PC-9 (cell line): ENCODE data around the gene TSPAN18. TPM values are rescaled to one million over a fixed set of nuclear protein-coding genes. Genes with fewer than 3 reads are reported as not detected.

Source experiments
- BruUV-seq: library from RNA; stranded (reverse); fragments of 400-500 nt; replicated peaks from 2 replicates; lab custom pipeline; 2021; lab: Mats Ljungman, UMichigan
- CTCF ChIA-PET: fragments of 300-600 bp; sonication (Branson Sonifier 250); formaldehyde crosslinking; loops from one replicate; lab custom pipeline; 2022; ENCODE audit warnings: antibody characterized with exemption; lab: Charles Lee
- POLR2A ChIA-PET: fragments of 300-600 bp; sonication (Branson Sonifier 250); formaldehyde crosslinking; loops from one replicate; lab custom pipeline; 2022; ENCODE audit warnings: antibody characterized with exemption; ENCODE audit not compliant: unreplicated experiment; lab: Charles Lee
- DNase-seq, 2 experiments: peaks; one replicate each; pipeline versions ENCODE4 v3.0.0 to v3.0.0-alpha.2; 2015 to 2022; ENCODE audit warnings: mixed read lengths in 1 of 2
- H2AFZ ChIP-seq: fragments of 200-600 bp; sonication (generic); 2 replicates; pipeline ENCODE4 v1.8.1; 2017; ENCODE audit warnings: antibody characterized with exemption
- H3F3A ChIP-seq: fragments of 200-600 bp; sonication (generic); 2 replicates; pipeline ENCODE4 v1.8.1; 2017; ENCODE audit warnings: antibody characterized with exemption, mild to moderate bottlenecking, low read depth; ENCODE audit not compliant: insufficient read depth
- H3K27ac ChIP-seq: fragments of 200-600 bp; sonication (generic); 2 replicates; pipeline ENCODE4 v1.6.1; 2016; ENCODE audit warnings: mixed run types
- H3K27me3 ChIP-seq: fragments of 200-600 bp; sonication (generic); 2 replicates; pipeline ENCODE4 v1.6.1; 2016; ENCODE audit warnings: low read depth, mixed run types; ENCODE audit not compliant: insufficient read depth
- H3K36me3 ChIP-seq: fragments of 200-600 bp; sonication (generic); 2 replicates; pipeline ENCODE4 v1.6.1; 2016; ENCODE audit warnings: low read depth, mixed run types
- H3K4me1 ChIP-seq: fragments of 200-600 bp; sonication (generic); replicated peaks from 2 replicates; pipeline ENCODE4 v1.6.1; 2016; ENCODE audit warnings: mixed run types; ENCODE audit not compliant: insufficient read depth
- H3K4me2 ChIP-seq: fragments of 200-600 bp; sonication (generic); 2 replicates; pipeline ENCODE4 v1.6.1; 2017; ENCODE audit warnings: mixed run types
- H3K4me3 ChIP-seq: fragments of 200-600 bp; sonication (generic); 2 replicates; pipeline ENCODE4 v1.6.1; 2016; ENCODE audit warnings: mixed run types
- H3K79me2 ChIP-seq: fragments of 200-600 bp; sonication (generic); 2 replicates; pipeline ENCODE4 v1.6.1; 2017; ENCODE audit warnings: low read depth, mixed run types
- H3K9me2 ChIP-seq: fragments of 200-600 bp; sonication (generic); 2 replicates; pipeline ENCODE4 v1.8.1; 2017; ENCODE audit warnings: mild to moderate bottlenecking; ENCODE audit not compliant: insufficient read depth
- H3K9me3 ChIP-seq: fragments of 200-600 bp; sonication (generic); 2 replicates; pipeline ENCODE4 v1.8.1; 2016; ENCODE audit warnings: low read depth; ENCODE audit not compliant: insufficient read depth
- H4K20me1 ChIP-seq: fragments of 200-600 bp; sonication (generic); 2 replicates; pipeline ENCODE4 v1.8.1; 2017; ENCODE audit not compliant: insufficient read depth
- EZH2 ChIP-seq: fragments of 200-600 bp; sonication (generic); IDR thresholded peaks from 2 replicates; pipeline ENCODE4 v1.8.0; 2017; ENCODE audit warnings: antibody characterized with exemption, low read depth
- intact Hi-C: fragments of 100-400 bp; cut with micrococcal nuclease; formaldehyde crosslinking; loops from one replicate; pipeline ENCODE4 v1.10.0; 2022; ENCODE audit not compliant: unreplicated experiment
- total RNA-seq: library from RNA; stranded (reverse); gene quantifications from 2 replicates; pipeline ENCODE4 v1.2.3, GENCODE V29; 2021
- TF ChIP-seq, protein P1 (sequence below): fragments of 200-600 bp; sonication (generic); conservative IDR thresholded peaks from 2 replicates; pipeline ENCODE4 v1.6.1; 2017; ENCODE audit warnings: mixed run types, antibody characterized with exemption, mild to moderate bottlenecking, moderate library complexity

Gene TSPAN18
- total RNA-seq, 1 experiment from 2014 or later, result not detected

DNA sequence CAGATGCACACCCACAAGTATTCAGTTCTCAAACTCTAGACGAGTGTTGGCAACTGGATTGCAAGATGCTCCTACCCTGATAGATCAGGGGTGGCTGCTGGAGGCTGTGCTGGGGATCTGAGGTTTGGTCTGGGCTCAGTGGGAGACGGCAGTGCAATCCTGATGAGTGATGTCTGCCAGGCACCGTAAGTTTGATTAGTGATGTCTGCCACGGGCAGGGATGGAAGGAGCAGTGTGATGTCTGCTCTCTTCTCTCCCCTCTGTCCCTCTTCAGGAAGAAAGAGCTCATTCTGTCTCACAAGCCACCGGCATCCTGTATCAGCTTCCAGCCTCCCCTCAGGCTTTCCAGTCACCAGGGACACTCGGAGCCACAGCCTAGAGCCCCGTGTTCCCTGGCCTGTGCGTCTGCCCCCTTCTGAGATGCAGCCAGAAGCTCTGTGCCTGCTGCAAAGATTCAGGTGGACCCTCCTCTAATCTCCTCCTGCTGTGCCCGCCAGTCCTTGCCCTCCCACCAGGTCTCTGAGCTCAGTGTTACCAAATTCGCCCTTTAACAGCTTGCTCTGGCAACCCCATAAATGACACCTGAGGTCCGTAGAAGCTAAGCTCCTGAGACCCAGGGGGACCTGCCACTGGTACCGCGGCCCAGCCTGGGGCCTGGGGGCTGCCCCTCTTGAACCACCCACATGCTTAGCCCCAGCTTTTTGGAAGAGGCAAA lies 204.0 kb downstream of the TSPAN18 start:
- BruUV-seq, result no TSS peak
- Histone ChIP-seq H4K20me1 (no peaks in the 10 kb centered on the region), H3K4me1 (no peaks in the 10 kb centered on the region), H3K36me3 (no peaks in the 10 kb centered on the region), H3K27ac (no peak overlapping the region), H3K4me3 (no peak overlapping the region), H3K9me2 (no peaks in the 10 kb centered on the region), H3K4me2 (no peak overlapping the region), H3F3A (no peaks in the 10 kb centered on the region), H3K9me3 (no peaks in the 10 kb centered on the region), H2AFZ (no peak overlapping the region), H3K79me2 (no peaks in the 10 kb centered on the region), H3K27me3 (peaks cover 49% of the 10 kb centered on the region)
- DNase-seq, result no peak
- POLR2A ChIA-PET, result interaction anchor here (0.6 kb wide), 1 partner anchor 19 kb away, joined by 3 read pairs; no protein-coding TSS in a partner anchor
- TF ChIP-seq, protein P1, sequence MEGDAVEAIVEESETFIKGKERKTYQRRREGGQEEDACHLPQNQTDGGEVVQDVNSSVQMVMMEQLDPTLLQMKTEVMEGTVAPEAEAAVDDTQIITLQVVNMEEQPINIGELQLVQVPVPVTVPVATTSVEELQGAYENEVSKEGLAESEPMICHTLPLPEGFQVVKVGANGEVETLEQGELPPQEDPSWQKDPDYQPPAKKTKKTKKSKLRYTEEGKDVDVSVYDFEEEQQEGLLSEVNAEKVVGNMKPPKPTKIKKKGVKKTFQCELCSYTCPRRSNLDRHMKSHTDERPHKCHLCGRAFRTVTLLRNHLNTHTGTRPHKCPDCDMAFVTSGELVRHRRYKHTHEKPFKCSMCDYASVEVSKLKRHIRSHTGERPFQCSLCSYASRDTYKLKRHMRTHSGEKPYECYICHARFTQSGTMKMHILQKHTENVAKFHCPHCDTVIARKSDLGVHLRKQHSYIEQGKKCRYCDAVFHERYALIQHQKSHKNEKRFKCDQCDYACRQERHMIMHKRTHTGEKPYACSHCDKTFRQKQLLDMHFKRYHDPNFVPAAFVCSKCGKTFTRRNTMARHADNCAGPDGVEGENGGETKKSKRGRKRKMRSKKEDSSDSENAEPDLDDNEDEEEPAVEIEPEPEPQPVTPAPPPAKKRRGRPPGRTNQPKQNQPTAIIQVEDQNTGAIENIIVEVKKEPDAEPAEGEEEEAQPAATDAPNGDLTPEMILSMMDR, result no peak
- no peak for TF ChIP-seq EZH2
- CTCF ChIA-PET, result interaction anchor here (0.6 to 0.9 kb wide), 2 partner anchors 166 to 173 kb away, joined by 3 read pairs; no protein-coding TSS in a partner anchor
- intact Hi-C loops, result no loop called here

DNA sequence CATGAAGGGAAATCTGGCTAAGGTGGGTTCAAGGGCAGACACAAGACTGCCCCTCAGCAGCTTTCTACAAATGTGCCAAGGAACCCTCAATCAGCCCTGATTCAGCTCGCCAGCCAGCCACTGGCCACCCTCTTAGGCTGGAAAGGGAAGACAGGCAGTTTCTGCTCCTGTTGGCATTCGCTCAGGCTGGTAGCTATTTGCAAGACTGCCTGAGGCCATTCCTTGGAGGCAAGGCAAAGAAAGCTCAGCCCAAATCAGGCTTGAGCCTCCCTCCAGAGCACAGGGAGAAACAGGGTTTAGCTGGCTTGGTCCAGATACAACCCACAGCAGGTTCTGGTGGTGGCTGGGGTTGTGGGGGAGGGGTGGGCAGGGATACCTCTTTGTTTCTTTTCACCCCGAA lies 204.7 kb downstream of the TSPAN18 start:
- Histone ChIP-seq H4K20me1 (no peaks in the 10 kb centered on the region), H3K27me3 (peaks cover 49% of the 10 kb centered on the region), H3K4me2 (no peak overlapping the region), H3K9me3 (no peaks in the 10 kb centered on the region), H3K4me3 (no peak overlapping the region), H3K27ac (no peak overlapping the region), H3K36me3 (no peaks in the 10 kb centered on the region), H2AFZ (no peak overlapping the region), H3K4me1 (no peaks in the 10 kb centered on the region), H3K79me2 (no peaks in the 10 kb centered on the region), H3F3A (no peaks in the 10 kb centered on the region), H3K9me2 (no peaks in the 10 kb centered on the region)
- intact Hi-C loops, result no loop called here
- peak in 1 of 2 experiments; percentile 44 for DNase-seq
- TF ChIP-seq, protein P1, result no peak
- TF ChIP-seq EZH2, result no peak
- CTCF ChIA-PET, result interaction anchor here (0.6 to 0.9 kb wide), 3 partner anchors 113 to 173 kb away, joined by 3 to 5 read pairs (median 3); no protein-coding TSS in a partner anchor
- POLR2A ChIA-PET, result no interaction called here
- no TSS peak for BruUV-seq

DNA sequence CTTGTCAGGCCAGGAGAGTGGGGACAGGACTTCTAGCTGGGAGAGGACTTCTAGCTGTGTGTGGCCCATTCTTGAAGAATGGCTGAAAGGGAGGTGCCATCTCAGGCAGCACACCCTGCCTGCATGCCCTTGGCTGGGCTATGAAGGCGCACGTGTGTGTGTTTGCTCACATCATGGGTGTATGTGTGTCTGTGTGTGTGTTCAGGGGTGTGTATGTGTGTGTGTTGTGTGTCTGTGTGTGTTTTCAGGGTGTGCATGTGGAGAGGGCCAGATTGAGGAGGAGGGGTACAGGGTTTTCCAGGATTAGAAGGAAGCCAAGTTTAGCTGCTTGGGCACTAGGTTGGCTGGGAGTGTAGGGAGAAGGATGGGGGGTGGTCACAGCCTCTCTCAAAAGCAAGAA lies 207.3 kb downstream of the TSPAN18 start:
- DNase-seq, result no peak
- Histone ChIP-seq H3K79me2 (no peaks in the 10 kb centered on the region), H3K4me1 (no peaks in the 10 kb centered on the region), H3K9me3 (no peaks in the 10 kb centered on the region), H2AFZ (no peak overlapping the region), H3K36me3 (no peaks in the 10 kb centered on the region), H3K4me2 (no peak overlapping the region), H3F3A (no peaks in the 10 kb centered on the region), H3K4me3 (no peak overlapping the region), H3K9me2 (no peaks in the 10 kb centered on the region), H3K27ac (no peak overlapping the region), H4K20me1 (no peaks in the 10 kb centered on the region), H3K27me3 (peaks cover 30% of the 10 kb centered on the region)
- intact Hi-C loops, result no loop called here
- ChIA-PET POLR2A (no interaction called here), CTCF (no interaction called here)
- TF ChIP-seq, protein P1, result no peak
- no peak for TF ChIP-seq EZH2
- BruUV-seq, result no TSS peak
